HL-60 (cell line): Measurements from ENCODE around the gene CAMK2D.
"Not testable (repeated sequence)": the region's sequence is repeated elsewhere in the genome, so short reads cannot be mapped to it uniquely, and the experiment has no call there.

Source experiments
- DNase-seq, 2 experiments: peaks; one replicate each; pipeline ENCODE4 v3.0.0-alpha.2; 2010 to 2020; ENCODE audit warnings: low read depth in 1 of 2, low spot score in 1 of 2
- H3K27ac ChIP-seq: fragments of 250-450 bp; sonication (Bioruptor Pico); replicated peaks from 2 replicates; pipeline ENCODE4 v1.5.1; 2020; ENCODE audit warnings: mild to moderate bottlenecking, moderate library complexity
- H3K27me3 ChIP-seq: fragments of 250-450 bp; sonication (Bioruptor Pico); 2 replicates; pipeline ENCODE4 v1.5.1; 2021; ENCODE audit warnings: mild to moderate bottlenecking, moderate library complexity; ENCODE audit not compliant: insufficient read depth, poor library complexity, severe bottlenecking
- H3K4me3 ChIP-seq: replicated peaks from 2 replicates; pipeline ENCODE4 v1.5.1; 2011; ENCODE audit warnings: mild to moderate bottlenecking, control low read depth, low read length; ENCODE audit not compliant: insufficient read depth
- GABPA ChIP-seq: IDR thresholded peaks from 2 replicates; pipeline ENCODE4 v1.6.1; 2012; ENCODE audit warnings: low read depth
- POLR2AphosphoS5 ChIP-seq: IDR thresholded peaks from 2 replicates; pipeline ENCODE4 v1.6.1; 2012; ENCODE audit warnings: low read depth
- SPI1 ChIP-seq: IDR thresholded peaks from 2 replicates; pipeline ENCODE4 v1.6.1; 2012; ENCODE audit warnings: low read depth, mild to moderate bottlenecking, borderline replicate concordance
- TF ChIP-seq, protein P1 (sequence below): IDR thresholded peaks from 2 replicates; pipeline ENCODE4 v1.6.1; 2012; ENCODE audit warnings: low read depth; ENCODE audit not compliant: insufficient replicate concordance
- TF ChIP-seq, protein P2 (sequence below): IDR thresholded peaks from one replicate; pipeline ENCODE4 v1.5.1; 2011; ENCODE audit warnings: low read length, control low read depth, inconsistent platforms; ENCODE audit not compliant: insufficient read depth

The CAMK2D gene

DNA sequence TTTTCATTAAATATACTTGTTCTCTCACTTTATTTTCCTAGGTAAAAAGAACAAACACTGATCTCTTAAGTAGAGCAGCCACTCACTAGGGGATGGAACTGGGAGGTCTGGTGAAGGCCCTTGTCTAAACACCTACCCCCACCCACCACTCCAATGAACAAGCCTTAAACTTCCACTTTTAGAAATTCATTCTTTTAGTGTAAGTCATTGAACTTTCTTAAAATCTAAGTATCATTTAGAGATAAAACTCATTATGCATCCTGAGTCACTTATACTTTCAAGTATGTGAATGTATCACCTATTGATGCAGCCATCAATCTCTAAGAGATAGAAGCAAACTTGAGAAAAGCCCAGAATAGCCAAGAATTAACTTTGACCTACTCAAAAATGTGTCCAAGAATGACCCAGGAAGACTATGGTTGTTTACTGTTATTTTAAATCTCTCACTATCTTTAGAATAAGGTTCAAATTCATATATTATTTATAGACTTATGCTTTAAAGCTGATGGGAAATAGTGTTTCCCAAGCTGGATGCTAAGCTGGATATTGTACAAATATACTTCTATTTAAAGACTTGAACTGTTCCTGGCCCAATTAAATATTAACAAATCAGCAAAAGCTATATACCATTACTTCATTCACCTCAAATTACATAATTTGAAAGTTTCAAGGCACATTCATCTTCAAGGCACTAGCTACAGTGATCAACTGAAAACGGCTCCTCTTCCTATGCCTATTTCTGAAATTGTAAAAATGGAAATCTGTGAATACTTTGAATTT, 49.5 kb downstream of the CAMK2D start:
- TF ChIP-seq, protein P1, sequence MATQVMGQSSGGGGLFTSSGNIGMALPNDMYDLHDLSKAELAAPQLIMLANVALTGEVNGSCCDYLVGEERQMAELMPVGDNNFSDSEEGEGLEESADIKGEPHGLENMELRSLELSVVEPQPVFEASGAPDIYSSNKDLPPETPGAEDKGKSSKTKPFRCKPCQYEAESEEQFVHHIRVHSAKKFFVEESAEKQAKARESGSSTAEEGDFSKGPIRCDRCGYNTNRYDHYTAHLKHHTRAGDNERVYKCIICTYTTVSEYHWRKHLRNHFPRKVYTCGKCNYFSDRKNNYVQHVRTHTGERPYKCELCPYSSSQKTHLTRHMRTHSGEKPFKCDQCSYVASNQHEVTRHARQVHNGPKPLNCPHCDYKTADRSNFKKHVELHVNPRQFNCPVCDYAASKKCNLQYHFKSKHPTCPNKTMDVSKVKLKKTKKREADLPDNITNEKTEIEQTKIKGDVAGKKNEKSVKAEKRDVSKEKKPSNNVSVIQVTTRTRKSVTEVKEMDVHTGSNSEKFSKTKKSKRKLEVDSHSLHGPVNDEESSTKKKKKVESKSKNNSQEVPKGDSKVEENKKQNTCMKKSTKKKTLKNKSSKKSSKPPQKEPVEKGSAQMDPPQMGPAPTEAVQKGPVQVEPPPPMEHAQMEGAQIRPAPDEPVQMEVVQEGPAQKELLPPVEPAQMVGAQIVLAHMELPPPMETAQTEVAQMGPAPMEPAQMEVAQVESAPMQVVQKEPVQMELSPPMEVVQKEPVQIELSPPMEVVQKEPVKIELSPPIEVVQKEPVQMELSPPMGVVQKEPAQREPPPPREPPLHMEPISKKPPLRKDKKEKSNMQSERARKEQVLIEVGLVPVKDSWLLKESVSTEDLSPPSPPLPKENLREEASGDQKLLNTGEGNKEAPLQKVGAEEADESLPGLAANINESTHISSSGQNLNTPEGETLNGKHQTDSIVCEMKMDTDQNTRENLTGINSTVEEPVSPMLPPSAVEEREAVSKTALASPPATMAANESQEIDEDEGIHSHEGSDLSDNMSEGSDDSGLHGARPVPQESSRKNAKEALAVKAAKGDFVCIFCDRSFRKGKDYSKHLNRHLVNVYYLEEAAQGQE: no peak
- TF ChIP-seq POLR2AphosphoS5: no peak
- TF ChIP-seq, protein P2, sequence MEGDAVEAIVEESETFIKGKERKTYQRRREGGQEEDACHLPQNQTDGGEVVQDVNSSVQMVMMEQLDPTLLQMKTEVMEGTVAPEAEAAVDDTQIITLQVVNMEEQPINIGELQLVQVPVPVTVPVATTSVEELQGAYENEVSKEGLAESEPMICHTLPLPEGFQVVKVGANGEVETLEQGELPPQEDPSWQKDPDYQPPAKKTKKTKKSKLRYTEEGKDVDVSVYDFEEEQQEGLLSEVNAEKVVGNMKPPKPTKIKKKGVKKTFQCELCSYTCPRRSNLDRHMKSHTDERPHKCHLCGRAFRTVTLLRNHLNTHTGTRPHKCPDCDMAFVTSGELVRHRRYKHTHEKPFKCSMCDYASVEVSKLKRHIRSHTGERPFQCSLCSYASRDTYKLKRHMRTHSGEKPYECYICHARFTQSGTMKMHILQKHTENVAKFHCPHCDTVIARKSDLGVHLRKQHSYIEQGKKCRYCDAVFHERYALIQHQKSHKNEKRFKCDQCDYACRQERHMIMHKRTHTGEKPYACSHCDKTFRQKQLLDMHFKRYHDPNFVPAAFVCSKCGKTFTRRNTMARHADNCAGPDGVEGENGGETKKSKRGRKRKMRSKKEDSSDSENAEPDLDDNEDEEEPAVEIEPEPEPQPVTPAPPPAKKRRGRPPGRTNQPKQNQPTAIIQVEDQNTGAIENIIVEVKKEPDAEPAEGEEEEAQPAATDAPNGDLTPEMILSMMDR: no peak
- no peak for TF ChIP-seq SPI1
- no peak for TF ChIP-seq GABPA
- no peak for DNase-seq
- no peak overlapping the region for H3K27ac ChIP-seq
- H3K4me3 ChIP-seq: no peak overlapping the region
- H3K27me3 ChIP-seq: no peaks in the 10 kb centered on the region

DNA sequence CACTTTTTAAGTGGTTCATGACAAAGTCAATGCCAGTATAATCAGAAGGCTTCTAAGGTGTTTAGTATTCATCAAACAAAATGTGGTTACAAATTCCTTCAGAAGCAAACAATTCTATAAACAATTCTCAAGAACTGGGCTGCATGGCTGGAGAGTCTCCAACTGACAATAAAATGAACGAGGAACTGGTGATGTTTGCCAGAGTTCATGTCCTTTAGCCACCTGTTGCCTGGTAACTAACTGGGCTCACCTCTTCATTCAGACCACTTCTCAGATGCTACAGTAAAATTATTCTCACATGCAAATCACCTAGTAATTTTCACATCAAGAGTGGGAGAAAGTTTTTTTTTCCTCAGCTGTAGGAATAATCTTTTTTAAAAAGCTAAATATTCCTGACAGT, 53.3 kb downstream of the CAMK2D start:
- TF ChIP-seq GABPA (no peak), SPI1 (no peak), POLR2AphosphoS5 (no peak)
- TF ChIP-seq, protein P1: no peak
- TF ChIP-seq, protein P2: no peak
- no peak overlapping the region for H3K4me3 ChIP-seq
- no peaks in the 10 kb centered on the region for H3K27me3 ChIP-seq
- no peak for DNase-seq
- no peak overlapping the region for H3K27ac ChIP-seq

DNA sequence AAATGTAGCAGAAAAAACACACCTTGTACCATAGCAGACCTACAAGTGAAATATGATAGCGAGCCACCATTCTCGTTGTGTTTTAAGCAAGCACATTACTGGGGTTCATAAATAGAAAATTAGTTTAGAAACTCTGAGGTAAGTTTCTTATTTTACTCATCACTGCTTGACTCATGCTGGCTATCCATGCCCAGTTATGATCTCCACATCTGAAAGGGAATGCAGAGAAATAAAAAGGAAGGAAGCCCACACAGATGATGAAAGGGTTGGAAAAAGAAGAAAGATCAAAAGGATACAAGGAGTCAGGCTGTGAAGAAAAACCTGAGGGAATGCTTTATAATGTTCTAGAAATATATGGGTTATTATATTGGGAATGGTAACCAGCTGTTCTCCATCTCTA, 54.5 kb downstream of the CAMK2D start:
- DNase-seq: no peak
- Histone ChIP-seq H3K27ac (no peak overlapping the region), H3K27me3 (no peaks in the 10 kb centered on the region), H3K4me3 (no peak overlapping the region)
- TF ChIP-seq SPI1 (no peak), POLR2AphosphoS5 (no peak), GABPA (no peak)
- TF ChIP-seq, protein P1: no peak

DNA sequence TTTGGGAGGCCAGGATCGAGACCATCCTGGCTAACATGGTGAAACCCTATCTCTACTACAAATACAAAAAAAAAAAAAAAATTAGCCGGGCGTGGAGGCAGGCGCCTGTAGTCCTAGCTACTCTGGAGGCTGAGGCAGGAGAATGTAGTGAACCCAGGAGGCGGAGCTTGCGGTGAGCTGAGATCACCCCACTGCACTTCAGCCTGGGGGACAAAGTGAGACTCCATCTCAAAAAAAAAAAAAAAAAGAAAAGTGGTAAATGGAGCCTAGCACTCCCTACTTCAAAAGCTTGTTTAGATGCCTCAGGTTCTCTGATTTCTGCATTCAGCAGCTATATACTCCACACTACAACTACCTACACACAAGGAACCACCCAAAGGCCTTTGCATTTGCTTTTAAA, 56.4 kb downstream of the CAMK2D start:
- H3K4me3 ChIP-seq, H3K27me3 ChIP-seq, DNase-seq, H3K27ac ChIP-seq: not testable (repeated sequence)

DNA sequence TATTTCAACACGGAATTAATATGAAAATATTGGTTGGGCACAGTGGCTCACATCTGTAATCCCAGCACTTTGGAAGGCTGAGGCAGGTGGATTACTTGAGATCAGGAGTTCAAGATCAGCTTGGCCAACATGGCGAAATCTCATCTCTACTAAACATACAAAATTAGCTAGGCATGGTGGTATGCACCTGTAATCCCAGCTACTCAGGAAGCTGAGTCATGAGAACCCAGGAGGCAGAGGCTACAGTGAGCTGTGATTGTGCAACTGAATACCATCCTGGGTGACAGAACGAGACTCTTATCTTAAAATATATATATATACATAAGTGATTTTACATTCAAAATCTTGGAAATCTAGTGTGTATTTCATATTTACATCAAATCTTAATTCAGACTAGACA, 58.9 kb downstream of the CAMK2D start:
- H3K27me3 ChIP-seq, H3K4me3 ChIP-seq, H3K27ac ChIP-seq, DNase-seq: not testable (repeated sequence)
